ENCODE measurements around the gene TRIP10.

- TF ChIP-seq CTCF (IDR thresholded peaks at IDR 0.05) (no peak), EP300 (IDR thresholded peaks at IDR 0.05) (no peak)
These were observed 11.1 kb upstream of the TRIP10 start for GRCh38 chr19:6728346-6728745.

Data from ovary (tissue), 3 donors.